Putamen (tissue), 1 donor: ENCODE measurements around the gene DESI2.

Experiments used
- DNase-seq: peaks from one replicate; pipeline ENCODE4 v3.0.0-alpha.2; 2016; ENCODE audit warnings: low spot score

DESI2 gene

DNA sequence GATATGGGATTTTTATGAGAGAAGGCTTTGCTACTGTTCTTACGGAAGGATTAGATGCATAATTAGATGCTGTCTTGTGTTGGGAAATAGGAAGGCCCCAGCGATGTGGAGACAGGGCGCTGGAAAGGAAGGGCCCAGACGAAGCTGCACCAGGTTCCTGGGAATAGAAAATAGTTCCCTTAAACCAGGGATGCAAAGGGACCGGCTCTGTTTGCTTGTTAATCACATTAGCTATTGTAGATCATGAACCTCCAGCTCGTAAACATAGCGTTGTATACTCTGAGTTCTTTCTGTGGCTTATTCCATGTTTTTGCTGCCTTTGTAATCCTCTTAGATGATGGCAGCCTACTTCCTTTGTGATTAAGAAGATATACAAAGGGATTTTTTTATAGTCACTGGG lies 102.7 kb downstream of the DESI2 start:
- no peak for DNase-seq

DNA sequence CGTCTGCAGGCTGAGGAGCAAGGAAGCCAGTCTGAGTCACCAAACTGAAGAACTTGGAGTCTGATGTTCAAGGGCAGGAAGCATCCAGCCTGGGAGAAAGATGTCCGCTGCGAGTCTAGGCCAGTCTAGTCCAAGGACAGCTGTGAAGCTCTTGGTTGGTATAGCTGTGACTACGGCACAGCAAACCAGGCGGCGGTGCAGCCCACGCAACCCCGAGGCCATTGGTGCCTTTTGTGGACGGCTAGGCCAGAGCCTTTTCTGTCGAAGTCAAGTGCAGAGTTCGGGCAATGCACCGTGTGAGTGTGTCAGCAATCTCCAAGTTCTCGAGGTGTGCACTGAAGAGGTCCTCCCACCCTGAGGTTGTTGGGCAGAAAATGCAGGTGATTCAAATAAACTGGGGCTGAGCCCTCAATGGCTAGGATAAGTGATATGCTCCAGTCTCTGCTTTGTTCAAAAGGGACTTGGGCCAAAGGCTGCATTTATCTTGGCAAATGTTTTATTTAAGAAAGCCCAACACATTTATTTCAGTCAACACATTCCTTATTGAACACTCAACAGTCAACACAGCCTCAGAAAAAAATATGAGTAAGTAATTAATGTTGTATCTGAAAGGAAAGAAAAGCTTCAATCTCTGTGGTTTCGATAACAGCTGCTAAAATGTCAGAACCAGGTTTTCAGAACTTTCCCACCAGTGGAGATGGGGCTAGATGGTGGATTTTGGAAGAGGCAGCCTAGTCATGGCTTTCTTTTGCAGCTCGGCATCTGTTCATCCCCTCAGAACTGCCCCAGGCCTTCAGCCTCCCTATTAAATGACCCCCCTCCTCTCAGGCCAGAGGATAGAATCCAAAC lies 104.4 kb downstream of the DESI2 start:
- DNase-seq, result no peak
